GM13976 (cell line): ENCODE measurements around the gene CUEDC2.

Source experiments
- DNase-seq: peaks from one replicate; pipeline ENCODE4 v3.0.0; 2012; ENCODE audit warnings: low spot score
- in situ Hi-C: fragments of 300-500 bp; cut with MboI; formaldehyde crosslinking; loops from one replicate; pipeline ENCODE4 v1.12.0; 2022; ENCODE audit warnings: low sequenced_read_pairs, mixed read lengths, inconsistent platforms; ENCODE audit not compliant: unreplicated experiment
- TF ChIP-seq, protein P1 (sequence below): IDR thresholded peaks from 2 replicates; pipeline ENCODE4 v1.5.1; 2012; ENCODE audit warnings: borderline replicate concordance, mild to moderate bottlenecking; ENCODE audit not compliant: insufficient read depth; ENCODE audit errors: extremely low read depth, missing control alignments, control extremely low read depth

CUEDC2 gene

DNA sequence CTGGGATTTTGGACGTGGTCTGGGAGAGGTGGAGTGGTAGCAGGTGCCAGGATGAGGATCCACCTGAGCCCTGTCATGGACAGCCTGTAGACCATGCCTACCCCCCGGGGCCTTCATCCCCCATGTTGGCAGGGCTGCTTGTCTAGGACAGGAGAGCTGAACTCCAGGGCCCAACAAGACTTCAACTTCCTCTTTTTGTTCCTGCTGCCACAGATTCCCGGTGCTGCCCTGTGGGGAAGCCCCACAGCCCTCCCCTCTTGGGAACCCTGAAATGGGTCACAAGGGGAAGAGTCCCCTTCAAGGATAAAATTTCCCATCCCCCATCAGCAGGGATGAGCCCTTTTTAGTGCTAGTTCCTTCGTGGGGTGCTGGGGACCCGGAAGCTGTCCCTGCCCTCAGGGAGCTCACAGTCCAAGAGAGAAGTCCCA lies 1.3 kb upstream of the CUEDC2 start:
- in situ Hi-C loops, result no loop called here
- DNase-seq, result no peak
- TF ChIP-seq, protein P1, sequence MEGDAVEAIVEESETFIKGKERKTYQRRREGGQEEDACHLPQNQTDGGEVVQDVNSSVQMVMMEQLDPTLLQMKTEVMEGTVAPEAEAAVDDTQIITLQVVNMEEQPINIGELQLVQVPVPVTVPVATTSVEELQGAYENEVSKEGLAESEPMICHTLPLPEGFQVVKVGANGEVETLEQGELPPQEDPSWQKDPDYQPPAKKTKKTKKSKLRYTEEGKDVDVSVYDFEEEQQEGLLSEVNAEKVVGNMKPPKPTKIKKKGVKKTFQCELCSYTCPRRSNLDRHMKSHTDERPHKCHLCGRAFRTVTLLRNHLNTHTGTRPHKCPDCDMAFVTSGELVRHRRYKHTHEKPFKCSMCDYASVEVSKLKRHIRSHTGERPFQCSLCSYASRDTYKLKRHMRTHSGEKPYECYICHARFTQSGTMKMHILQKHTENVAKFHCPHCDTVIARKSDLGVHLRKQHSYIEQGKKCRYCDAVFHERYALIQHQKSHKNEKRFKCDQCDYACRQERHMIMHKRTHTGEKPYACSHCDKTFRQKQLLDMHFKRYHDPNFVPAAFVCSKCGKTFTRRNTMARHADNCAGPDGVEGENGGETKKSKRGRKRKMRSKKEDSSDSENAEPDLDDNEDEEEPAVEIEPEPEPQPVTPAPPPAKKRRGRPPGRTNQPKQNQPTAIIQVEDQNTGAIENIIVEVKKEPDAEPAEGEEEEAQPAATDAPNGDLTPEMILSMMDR, result no peak

DNA sequence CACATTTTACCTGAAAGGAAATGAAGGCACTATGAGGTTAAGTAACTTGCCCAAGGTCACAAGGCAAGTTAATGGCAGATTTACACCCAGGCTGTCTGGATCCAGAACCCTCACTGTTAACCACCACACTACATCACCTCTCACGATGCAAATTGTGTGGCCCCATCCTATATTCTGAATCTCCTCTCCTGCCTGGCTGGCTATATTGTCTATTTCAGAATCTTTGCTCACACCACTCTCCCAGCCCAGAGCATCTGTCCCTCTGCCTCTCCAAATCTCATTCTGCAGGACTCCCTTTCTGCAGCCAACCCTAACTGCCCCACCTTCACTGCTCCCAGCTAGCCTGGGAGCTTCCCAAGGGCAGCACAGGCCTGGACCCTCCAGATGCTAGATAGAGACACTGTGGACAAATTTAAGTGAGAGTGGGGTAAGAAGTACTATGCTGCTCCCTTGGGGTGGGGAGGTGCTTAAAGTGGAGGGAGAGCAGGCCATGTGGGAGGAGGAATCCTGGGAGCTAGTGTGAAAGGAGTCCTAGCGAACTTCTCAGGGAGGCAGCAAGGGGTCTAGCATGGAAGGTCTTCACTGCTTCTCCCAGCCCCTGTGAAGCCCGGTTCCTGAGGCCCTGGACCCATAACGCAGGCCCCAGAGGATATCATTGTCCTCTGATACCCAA lies 786 bp downstream of the CUEDC2 start:
- in situ Hi-C loops, result no loop called here
- TF ChIP-seq, protein P1, result no peak
- no peak for DNase-seq

DNA sequence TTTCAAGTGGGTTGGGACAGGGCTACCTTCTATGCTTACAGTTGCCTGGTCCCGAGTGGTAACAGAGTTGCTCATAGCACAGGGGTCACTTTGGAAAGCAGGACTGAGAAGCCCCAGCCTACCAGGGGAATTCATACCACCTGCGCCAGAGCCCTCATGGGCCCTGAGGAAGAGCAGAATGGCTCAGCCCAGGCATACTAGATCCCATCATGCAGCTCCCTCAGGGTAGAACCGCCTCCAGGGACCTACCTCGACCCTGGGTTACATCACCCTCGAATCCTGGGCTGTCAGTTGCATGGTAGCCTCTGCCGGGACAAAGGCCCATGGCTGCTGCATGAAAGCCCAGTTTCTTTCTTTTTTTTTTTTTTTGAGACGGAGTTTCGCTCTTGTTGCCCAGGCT lies 2.9 kb downstream of the CUEDC2 start:
- no peak for DNase-seq
- in situ Hi-C loops, result no loop called here
- TF ChIP-seq, protein P1, result no peak

DNA sequence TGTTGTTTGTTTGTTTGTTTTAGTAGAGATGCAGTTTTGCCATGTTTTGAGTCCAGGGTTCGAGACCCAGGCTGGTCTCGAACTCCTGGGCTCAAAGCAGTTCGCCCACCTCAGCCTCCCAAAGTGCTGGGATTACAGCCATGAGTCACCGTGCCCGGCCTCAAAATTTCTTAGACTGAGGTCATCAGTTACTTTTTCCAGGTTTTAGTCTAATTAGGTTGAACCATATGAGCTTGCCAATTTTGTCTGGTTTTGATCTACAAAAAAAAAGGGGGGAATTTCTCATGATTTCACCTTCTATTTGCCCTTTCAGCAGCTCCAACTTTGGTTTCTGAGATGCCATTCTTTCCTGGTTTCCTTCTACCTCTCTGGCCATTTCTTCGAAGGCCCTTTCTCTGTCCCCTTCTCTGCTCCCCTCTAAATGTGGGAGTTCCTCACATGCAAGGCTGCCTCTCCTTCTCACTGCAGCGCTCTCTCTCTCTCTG lies 5.5 kb downstream of the CUEDC2 start:
- in situ Hi-C loops, result no loop called here
- no peak for DNase-seq
- TF ChIP-seq, protein P1, result no peak

DNA sequence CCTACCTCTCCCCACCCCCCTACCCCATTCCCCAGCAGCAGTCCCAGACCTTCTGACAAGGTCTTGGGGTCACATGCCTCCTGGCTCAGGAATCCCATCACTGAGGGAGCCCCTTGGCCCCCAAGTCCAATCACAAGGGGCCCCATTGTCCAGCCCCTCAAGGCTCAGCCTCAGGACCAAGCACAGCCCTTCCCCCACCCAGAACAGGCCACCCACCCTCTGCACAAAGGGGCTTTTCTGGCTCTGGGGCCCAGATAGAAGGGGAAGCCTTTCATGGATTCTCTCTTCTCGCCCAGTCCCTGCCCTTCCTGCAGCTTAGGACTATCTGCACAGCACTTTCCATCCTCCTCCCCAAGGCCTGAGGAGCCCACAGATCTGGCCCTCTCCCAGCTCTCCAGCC lies 6.9 kb downstream of the CUEDC2 start:
- no peak for DNase-seq
- TF ChIP-seq, protein P1, result no peak
- in situ Hi-C loops, result no loop called here

DNA sequence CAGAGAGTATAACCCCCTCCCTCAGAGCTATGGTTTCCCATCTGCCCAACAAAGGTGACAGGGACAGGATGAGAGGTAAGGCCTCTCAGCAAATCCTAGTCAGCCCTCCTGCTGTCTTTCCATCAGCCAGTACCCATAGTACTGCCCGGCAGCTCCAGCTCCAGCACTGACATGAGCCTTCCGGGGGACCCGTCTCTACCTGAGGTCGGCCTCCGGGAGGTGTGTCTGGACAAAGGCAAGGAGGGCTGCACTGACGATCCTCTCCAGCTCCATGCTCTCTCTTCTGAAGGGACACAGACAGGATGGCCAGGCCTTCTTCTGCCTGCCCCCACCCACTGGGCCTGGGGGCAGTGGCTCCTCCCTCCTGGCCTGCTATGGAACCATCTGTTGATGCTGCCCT lies 7.5 kb downstream of the CUEDC2 start:
- in situ Hi-C loops, result no loop called here
- TF ChIP-seq, protein P1, result no peak
- no peak for DNase-seq
